ENCODE data around the gene MOB3B.
"Not testable (repeated sequence)": the region's sequence is repeated elsewhere in the genome, so short reads cannot be mapped to it uniquely, and the experiment has no call there.

Gene MOB3B

DNA sequence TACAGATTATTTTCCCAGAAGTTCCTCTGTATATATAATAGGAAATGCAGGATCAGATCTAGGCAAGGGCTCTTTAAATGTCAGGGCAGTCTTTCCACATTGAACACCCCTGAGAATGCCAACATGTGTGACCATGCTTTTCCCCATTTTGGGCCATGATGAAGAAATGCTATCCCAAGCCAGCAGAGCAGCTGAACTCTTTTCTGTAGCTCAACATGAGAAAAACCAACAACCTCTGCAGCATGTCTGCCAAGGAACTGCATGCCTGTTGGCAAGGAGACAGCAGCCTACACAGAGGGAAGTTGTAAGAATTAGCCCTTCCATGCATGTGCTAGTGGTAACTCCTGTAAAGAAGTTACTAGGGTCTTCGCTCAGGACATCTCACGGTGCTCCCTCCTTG, 15.1 kb downstream of the MOB3B start:
- no peak for DNase-seq

GRCh38 chr9:27511771-27512170, 17.8 kb downstream of the MOB3B start:
- no peak for DNase-seq

GRCh38 chr9:27510780-27511179, 18.8 kb downstream of the MOB3B start:
- no peak for DNase-seq

DNA sequence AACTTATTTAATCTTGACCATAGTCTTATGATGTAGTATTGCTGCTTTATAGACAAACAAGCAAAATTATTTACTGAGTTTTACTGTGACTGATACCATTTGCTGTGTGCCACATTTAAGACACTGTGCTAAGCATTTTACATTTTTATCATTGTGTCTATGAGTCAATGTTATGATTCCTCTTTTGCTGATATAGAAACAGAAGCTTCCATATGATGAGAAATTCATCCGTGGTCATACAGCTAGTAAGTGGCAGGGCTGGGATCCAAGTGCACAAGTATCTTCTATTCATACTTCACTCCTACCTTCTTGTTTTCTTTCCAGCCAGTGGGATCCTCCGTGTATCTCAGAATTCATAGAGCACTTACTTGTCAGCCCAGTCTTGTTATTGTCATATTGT, 22.6 kb downstream of the MOB3B start:
- no peak for DNase-seq

DNA sequence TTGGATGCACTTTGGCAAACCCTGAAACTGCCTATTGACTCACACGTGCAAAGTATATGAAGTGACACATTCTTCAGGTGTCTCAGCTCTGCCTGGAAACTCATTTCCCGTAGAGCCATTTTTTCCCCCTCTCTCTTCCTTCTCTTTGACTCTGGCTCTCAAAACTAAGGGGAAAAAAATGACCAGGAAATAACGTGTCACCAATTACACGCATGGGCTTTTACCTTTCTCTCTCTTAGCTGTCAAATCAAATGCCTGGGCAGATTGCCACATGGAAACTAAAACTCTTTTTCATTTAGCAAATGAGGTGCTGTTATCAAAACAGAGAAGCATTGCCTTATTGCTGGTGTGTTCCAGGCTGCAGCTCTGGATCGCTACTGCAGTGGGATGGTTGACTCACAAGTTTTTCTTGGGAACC, 23.9 kb downstream of the MOB3B start:
- DNase-seq = no peak

DNA sequence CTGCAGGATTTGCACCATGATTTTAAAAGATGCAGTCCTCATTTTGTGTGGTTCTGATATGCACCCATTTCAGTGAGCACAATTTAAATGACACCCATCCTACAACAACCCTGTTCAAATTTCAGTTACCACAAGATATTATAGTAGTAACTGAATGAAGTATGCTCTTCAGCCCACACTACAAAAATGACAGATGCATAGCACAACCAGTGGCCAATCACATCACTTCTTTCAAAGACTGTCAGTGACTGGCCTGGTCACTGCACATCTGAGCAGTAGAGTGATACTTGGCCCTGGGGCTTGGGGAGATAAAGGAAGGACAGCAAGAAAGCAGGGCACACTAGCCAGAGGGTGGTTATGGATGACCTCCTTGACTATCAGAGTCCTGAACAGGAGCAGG, 25.4 kb downstream of the MOB3B start:
- DNase-seq = no peak

DNA sequence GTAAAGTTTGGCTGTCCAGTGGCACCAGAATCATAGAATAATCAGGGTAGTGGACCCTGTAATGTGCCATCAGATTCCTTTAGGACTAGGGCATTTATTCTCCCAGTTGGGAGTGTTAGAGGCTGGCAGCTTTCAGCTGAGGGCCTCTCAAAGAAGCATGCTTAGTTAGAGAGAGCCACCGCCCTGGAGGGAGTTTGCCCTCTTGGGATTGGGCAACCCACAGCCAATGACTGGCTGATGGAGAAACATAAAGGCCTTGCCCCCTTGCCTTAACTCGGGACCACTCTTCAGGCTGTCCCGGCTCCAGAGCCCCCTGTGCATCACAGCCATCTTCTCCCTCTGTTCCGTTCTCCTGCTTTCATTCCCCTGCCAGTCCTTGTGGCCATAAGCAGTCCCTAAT, 26.0 kb downstream of the MOB3B start:
- no peak for DNase-seq

GRCh38 chr9:27500902-27501301, 28.7 kb downstream of the MOB3B start:
- not testable (repeated sequence) for DNase-seq

- DNase-seq = no peak
Observed at GRCh38 chr9:27499451-27499850, 30.2 kb downstream of the MOB3B start.

- no peak for DNase-seq
Observed at GRCh38 chr9:27497883-27498417, 31.7 kb downstream of the MOB3B start.

GRCh38 chr9:27496135-27496504, 33.5 kb downstream of the MOB3B start:
- no peak for DNase-seq

DNA sequence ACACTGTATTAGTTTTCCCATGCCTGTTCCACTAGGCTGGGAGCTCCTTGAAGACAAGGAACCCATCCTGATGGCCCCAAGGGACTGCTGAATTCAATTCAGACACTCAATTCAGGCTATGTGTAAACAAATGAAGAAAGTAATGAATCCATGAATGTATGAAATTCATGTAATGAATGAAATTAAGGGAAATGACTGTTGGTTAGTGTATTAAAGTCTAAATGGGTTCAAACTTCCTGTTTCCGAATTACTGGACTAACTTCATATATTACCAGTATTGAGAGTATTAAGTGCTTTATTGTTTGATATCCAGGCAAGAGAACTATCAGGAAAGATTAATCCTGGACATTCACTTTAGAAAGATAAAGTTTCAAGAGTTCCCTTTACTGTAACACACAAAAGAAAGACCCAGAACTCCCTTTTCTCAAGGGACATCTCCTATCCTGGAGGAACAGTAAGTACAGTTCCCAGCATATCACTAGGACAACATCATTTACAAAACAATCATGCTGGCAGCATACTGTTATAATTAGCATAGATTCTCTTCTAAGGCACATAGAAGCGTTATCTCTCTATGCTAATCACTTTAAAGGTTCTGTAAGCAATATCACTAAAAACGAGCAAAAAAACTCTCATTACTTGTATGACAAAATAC, 34.0 kb downstream of the MOB3B start:
- no peak for DNase-seq

DNA sequence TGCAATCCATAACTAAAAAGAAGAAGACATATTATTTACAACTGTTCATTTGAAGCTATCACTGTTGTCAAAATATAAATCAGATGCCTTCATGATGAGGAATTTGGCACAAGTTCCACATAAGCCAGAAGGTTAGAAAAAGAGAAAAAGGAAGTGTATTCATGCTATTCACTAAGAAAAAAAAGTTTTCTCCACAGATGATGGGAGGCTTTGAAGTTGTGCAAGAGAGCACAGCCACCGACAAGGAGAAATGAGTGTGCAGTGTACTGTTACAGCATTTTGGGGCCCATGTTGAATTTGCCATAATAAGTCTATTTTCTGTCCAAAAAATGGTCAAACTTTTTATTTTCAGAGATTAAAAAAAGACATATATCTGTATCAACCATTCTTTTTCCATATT, 38.5 kb downstream of the MOB3B start:
- no peak for DNase-seq

DNA sequence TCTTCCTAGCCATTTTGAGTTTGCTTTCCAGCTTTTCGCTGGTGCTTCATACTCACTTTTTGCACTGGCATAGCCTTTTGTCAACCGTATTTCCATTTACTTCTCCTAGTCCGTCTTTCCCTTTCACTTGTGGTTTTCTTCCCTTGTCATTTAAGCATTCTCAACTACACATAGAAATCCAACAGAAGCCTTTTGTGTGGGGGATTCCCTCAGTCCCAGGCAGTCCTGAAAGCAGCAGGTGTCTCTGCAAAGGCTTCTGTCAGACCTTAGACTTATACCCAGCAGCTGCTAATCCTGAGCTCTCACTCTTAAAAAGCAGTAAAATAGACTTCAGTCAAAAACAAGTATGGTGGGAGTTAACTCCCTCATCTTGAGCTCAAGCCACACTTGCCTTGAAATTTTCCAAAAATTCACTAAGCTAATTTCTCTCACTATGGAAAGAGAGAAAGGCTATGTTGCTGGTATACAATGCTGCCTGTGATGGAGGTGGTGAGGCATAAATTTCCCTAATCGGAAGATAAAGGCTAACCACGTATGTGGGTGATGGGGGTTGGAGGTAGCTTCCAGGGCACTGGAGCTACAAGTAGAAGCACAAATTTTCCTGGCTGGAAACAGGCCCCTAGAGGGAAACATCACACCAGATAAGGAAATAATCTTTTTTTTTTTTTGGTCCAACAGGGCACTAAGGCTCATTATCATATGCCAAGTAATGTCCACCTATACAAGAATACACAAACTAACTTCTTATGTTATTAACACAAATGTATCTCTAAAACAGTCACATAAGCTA, 40.3 kb downstream of the MOB3B start:
- DNase-seq = no peak

GRCh38 chr9:27487927-27488326, 41.7 kb downstream of the MOB3B start:
- DNase-seq = no peak

- no peak for DNase-seq
Observed at GRCh38 chr9:27487128-27487640, 42.4 kb downstream of the MOB3B start.

- peak; percentile 7 for DNase-seq
Observed at GRCh38 chr9:27485158-27485557, 44.5 kb downstream of the MOB3B start.

GRCh38 chr9:27483576-27483975, 46.0 kb downstream of the MOB3B start:
- DNase-seq = no peak

- DNase-seq = no peak
Observed at GRCh38 chr9:27482709-27483108, 46.9 kb downstream of the MOB3B start.

DNA sequence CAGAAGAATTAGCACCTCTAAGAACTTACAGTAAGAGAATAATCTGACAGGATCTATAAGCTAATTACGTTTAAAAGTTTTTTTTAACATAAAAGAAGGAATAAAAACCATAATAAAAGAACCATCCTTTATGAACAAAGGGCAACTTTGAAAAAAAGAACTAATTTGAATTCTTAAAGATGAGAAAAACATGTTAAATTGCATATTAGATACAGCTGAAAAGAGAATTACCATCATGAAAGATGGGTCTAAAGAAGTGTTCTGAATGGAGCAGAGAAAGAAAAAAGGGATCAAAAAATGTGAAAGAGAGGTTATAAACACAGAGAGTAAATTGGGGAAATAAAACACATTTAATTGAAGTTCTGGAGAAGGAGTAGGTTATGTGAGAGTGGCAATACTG, 51.3 kb downstream of the MOB3B start:
- no peak for DNase-seq

GRCh38 chr9:27476870-27477515, 52.6 kb downstream of the MOB3B start:
- DNase-seq = no peak

GRCh38 chr9:27475057-27475595, 54.5 kb downstream of the MOB3B start:
- DNase-seq = no peak

DNA sequence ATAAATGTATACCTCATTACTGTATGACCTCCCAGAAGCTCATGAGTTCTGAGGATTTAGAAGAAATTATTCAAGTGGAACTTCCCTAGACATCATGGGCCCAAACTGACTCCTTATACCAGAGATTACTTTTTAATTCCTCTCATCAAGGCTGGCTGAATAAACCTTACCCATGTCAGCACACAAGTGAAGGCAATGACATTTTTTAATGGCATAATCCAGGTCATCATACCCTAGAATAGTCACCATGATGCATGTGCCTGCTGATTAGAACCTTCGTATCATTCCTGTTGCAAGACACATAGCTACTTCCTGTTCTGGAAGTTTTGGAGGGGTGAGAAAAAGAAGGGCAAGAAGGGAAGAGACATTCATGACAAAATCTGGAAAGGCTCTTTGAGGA, 55.3 kb downstream of the MOB3B start:
- DNase-seq = no peak

Measured in CD4-positive, alpha-beta T cell treated with Interleukin-10 for 1 hour (primary cell).